NCI-H2029 treated with DMSO at 0.1 percent for 48 hours (cell line): ENCODE measurements around the gene ABCA9.
"Not testable (repeated sequence)": the region's sequence is repeated elsewhere in the genome, so short reads cannot be mapped to it uniquely, and the experiment has no call there.

Experiments used
- DNase-seq: peaks from one replicate; lab custom pipeline; 2025; lab: John Stamatoyannopoulos, UW

The ABCA9 gene

GRCh38 chr17:69060822-69061221, at the start of gene ABCA9:
ABCA9 (minus strand) TSS chr17:69060927; CDS start chr17:69051126, 9,801 bp downstream.
- no peak for DNase-seq

- no peak for DNase-seq
Observed at GRCh38 chr17:69105907-69106730, 45.4 kb upstream of the ABCA9 start.

DNA sequence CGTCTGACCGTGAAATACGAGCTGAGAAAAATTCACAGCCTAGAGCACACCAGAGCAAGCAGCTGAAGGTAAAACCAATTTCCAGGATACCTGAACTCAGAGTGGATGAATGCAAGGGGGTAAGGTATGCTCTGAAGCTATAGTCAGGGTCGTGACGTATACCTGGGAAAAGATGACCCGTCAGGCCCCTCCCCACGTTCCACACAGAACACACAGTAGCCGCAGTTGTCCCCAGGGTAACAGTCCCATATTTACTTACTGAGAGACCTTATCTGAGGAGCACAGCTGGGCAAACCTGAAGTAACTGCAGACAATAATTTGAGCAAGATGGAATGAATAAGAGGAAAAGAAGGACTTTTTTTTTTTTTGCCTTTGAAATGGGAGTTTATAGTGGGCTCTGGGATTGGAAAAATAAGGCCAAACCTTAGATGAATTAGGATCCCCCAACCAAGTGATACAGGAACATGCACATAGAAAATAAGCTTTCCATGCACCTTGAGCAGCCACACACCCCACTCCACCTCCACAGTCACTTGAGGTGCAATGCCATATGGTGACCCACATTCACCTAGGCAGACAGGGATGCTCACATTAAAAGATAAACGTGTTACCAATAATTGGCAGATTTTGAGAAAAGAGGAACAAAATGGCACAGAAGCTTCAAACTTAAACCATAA, 43.0 kb upstream of the ABCA9 start:
- DNase-seq = no peak

- no peak for DNase-seq
Observed at GRCh38 chr17:69098625-69099024, 37.9 kb upstream of the ABCA9 start.

GRCh38 chr17:69096541-69096940, 35.8 kb upstream of the ABCA9 start:
- DNase-seq = no peak

DNA sequence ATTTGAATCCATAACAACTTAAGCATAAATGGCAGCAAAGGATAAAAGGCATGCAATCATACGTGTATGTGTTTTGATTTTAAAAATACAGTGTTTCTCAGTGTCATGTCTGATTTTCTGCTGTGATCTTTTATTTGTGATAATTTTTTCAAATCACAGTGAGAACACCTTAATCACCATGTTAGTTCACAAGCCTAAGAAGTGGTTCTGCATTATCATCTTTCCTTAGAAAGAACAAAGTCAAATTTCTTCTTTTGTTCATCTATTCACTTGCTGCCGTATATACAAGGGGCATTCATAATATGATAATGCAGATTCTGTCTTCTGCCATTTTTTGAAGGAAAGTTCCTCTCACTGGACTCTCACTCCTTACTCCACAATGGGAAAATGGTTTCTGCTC, 33.3 kb upstream of the ABCA9 start:
- DNase-seq = no peak

- no peak for DNase-seq
Observed at GRCh38 chr17:69093279-69093789, 32.6 kb upstream of the ABCA9 start.

DNA sequence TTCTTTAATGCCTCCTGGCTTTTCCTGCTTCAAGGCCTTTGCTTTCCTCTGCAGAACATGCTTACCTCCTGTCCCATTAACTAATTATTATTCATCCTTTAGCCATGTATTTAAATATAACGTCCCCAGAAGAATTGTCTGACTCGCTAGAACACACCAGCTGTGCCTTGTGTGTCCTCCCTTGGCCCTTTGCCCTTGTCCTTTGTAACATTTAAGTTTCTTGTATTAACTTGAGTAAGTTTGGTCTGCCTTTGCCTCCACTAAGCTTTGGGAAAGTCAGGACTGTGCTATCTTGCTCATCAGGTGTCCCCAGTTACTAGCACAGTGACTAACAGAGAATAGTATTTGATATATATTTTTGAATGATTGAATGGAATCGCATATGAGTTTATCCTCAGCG, 29.6 kb upstream of the ABCA9 start:
- no peak for DNase-seq

GRCh38 chr17:69088643-69089200, 28.0 kb upstream of the ABCA9 start:
- DNase-seq = no peak

DNA sequence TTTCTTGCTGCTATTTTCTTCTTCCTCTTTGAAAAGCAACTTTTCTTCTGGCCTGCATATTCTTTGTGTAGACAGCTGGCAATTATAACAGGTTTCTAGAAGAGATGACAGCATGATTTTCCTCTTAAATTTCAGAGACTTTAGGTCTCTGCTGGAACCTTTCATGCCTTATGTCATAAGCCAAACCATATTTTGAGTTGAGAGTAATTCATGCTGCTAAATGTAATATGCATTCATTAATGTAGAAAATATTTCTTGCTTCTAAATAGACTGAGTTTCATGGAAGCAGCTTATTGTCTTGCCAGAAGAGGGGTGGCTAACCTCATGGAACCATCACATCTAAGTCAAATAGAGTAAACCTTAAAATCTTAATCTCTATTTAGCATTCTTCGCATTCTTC, 25.9 kb upstream of the ABCA9 start:
- no peak for DNase-seq

- DNase-seq = no peak
Observed at GRCh38 chr17:69084911-69085310, 24.2 kb upstream of the ABCA9 start.

- DNase-seq = no peak
Observed at GRCh38 chr17:69082696-69083095, 22.0 kb upstream of the ABCA9 start.

DNA sequence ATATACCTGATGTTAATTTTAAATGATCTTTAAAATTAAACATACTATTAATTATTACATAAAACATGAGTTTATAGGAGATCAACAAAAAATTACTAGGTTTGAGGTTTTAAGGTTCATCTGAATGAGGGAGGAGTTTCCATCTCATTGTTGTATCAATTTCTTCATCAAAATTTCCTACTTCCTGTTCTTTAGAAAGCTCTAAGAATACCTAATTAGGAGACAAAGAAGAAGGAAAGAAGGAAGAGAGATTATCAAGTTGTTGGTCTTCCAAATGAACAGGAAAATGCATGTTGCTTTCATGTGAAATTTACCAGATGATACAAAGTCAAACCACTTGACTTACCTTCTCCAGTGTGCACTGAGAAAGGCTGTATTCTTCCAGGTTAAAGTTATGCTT, 18.1 kb upstream of the ABCA9 start:
- no peak for DNase-seq

- DNase-seq = no peak
Observed at GRCh38 chr17:69075823-69076222, 15.1 kb upstream of the ABCA9 start.

GRCh38 chr17:69073392-69073791, 12.7 kb upstream of the ABCA9 start:
- not testable (repeated sequence) for DNase-seq

GRCh38 chr17:69072803-69073256, 12.1 kb upstream of the ABCA9 start:
- DNase-seq = not testable (repeated sequence)

DNA sequence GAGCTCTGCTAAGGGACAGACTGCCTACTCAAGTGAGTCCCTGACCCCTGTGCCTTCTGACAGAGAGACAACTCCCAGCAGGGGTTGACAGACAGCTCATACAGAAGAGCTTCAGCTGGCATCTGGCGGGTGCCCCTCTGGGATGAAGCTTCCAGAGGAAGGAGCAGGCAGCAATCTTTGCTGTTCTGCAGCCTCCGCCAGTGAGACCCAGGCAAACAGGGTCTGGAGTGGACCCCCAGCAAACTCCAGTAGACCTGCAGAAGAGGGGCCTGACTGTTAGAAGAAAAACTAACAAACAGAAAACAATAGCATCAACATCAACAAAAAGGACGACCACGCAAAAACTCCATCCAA, 10.5 kb upstream of the ABCA9 start:
- DNase-seq = not testable (repeated sequence)

DNA sequence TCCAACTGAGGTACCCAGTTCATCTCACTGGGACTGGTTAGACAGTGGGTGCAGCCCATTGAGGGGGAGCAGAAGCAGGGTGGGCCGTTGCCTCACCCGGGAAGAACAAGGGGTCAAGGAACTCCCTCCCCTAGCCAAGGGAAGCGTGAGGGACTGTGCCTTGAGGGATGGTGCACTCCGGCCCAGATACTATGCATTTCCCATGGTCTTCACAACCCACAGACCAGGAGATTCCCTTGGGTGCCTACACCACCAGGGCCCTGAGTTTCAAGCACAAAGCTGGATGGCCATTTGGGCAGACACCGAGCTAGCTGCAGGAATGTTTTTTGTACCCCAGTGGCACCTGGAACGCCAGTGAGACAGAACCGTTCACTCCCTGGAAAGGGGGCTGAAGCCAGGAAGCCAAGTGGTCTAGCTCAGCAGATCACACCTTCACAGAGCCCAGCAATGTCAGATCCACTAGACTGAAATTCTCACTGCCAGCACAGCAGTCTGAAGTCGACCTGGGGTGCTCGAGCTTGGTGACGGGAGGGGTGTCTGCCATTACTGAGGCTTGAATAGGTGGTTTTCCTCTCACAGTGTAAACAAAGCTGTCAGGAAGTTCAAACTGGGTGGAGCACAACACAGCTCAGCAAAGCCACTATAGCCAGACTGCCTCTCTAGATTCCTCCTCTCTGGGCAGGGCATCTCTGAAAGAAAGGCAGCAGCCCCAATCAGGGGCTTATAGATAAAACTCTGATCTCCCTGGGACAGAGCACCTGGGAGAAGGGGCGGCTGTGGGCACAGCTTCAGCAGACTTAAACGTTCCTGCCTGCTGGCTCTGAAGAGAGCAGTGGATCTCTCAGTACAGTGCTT, 9.9 kb upstream of the ABCA9 start:
- DNase-seq = not testable (repeated sequence)

DNA sequence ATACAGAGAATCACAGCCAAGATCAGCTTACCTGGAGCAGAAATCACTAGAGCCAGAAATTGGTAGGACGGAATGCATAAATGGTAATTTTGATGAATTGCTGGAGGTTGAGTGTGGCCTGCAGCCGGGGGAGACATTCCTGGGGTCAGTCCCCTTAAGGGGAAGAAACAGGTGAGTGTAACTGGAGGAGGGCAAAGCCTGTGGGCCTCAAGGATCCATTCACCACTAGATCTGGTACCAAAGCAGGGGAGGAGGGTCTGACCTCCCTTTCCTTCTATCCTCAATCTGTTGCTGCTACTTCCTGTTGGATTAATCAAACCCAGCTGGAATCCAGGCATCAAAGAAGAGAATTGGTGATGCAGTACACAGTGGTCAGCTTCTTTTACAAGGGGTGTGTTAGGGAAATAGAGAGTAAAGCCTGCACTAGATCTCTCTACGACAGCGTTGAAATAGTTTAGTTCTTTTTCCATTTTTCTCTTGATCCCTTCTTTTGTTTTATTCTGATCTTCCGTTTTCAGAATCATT, 8.6 kb upstream of the ABCA9 start:
- DNase-seq = no peak

- no peak for DNase-seq
Observed at GRCh38 chr17:69067274-69068047, 6.7 kb upstream of the ABCA9 start.

GRCh38 chr17:69066482-69066881, 5.8 kb upstream of the ABCA9 start:
- no peak for DNase-seq
